22Rv1 (cell line): ENCODE measurements around the gene HSPB1.

ENCODE experiments used
- CTCF ChIP-seq: fragments of 450-650 bp; IDR thresholded peaks from 2 replicates; pipeline ENCODE4 v1.5.1; 2017; ENCODE audit warnings: mild to moderate bottlenecking
- ZFX ChIP-seq: fragments of 450-650 bp; IDR thresholded peaks from 2 replicates; pipeline ENCODE4 v1.6.1; 2017; ENCODE audit warnings: antibody characterized with exemption, borderline replicate concordance

GRCh38 chr7:76347710-76348109, 45.2 kb downstream of the HSPB1 start:
- TF ChIP-seq CTCF (no peak), ZFX (no peak)
